Tibial nerve (tissue), 3 donors: ENCODE results near the gene ANKRD61.

ENCODE experiments used
- CTCF ChIP-seq, 5 experiments: fragments of 200-600 bp in 3 of 5; fragments of 450-650 bp in 2 of 5; sonication (generic) in 3 of 5; IDR thresholded peaks; one replicate each; pipeline ENCODE4 v1.5.1; 2016 to 2019; ENCODE audit warnings: antibody characterized with exemption in 5 of 5, mild to moderate bottlenecking in 3 of 5, moderate library complexity in 2 of 5
- POLR2A ChIP-seq, 2 donors: fragments of 450-650 bp; IDR thresholded peaks; one replicate each; pipeline ENCODE4 v1.6.1; 2017; ENCODE audit warnings: antibody characterized with exemption in 2 of 2, mild to moderate bottlenecking in 2 of 2, moderate library complexity in 2 of 2

DNA sequence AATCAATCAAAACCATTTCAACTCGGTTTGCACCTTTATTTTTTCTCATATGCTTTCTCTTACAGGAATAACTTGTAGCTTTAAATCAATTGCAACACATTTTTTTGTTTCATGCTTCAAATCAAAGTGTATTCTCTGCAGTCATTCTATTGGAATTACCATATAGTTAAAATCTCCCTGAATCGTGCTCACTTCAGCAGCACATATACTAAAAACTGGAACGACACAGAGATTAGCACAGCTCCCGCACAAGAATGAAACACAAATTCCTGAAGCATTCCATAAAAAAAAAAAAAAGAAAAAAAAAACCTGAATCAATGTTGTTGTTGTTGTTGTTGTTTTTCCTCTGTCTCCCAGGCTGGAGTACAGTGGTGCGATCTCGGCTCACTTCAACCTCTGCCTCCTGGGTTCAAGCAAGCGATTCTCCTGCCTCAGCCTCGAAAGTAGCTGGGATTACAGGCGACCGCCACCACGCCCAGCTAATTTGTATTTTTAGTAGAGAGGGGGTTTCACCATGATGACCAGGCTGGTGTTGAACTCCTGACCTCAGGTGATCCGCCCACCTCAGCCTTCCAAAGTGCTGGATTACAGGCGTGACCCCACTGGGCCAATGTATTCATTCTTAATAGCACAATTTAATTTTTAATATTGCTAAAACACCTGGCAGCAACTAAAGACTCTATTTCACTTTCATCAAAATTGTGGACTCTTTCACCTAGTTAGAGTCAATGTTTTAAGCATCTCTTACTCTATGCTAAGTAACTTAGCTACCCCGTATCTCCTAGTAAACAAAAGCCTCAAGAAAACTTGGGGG is 26.3 kb downstream of the ANKRD61 start:
- TF ChIP-seq CTCF (IDR thresholded peaks at IDR 0.05) = no peak
- no peak for TF ChIP-seq POLR2A (IDR thresholded peaks at IDR 0.05)
